ENCODE results near the gene AEBP1. TPM values are rescaled to one million over a fixed set of nuclear protein-coding genes. Genes with fewer than 3 reads are reported as not detected.

The AEBP1 gene
- total RNA-seq, 1 donor from 2014 or later = 22.2 TPM

DNA sequence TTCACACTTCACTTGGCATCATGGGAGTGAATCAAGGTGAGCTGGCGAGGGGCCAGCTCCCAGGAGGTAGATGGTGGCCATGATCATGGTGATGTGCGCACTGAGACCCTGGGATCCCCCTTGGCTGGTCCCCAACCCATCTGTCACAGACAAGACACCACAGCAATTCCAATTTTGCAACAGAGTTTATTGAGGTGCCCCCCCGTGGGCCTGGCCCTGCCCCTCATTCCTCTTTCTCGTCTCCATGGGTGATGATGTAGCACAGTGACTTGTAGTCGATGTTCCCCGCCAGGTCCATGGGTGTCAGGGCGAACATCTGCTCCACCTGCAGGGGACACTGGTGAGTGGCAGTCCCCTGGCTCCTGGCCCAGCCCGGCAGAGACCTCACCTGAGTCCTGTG lies 34.6 kb downstream of the AEBP1 start:
- Mint-ChIP-seq H3K27me3 (ENCODE audit: unreplicated experiment) (peaks cover 3% of the 10 kb centered on the region), H3K36me3 (ENCODE audit: low read depth, unreplicated experiment) (no peaks in the 10 kb centered on the region), H3K4me3 (ENCODE audit: unreplicated experiment) (no peak overlapping the region), H3K27ac (ENCODE audit: unreplicated experiment) (no peak overlapping the region), H3K9me3 (ENCODE audit: unreplicated experiment) (no peaks in the 10 kb centered on the region), H3K4me1 (ENCODE audit: unreplicated experiment) (peaks cover 2% of the 10 kb centered on the region)
- DNase-seq (ENCODE audit: low spot score) = no peak
- TF ChIP-seq CTCF (IDR thresholded peaks at IDR 0.05; ENCODE audit: unreplicated experiment) = no peak

- no peak for DNase-seq (ENCODE audit: low spot score)
- Mint-ChIP-seq H3K4me3 (ENCODE audit: unreplicated experiment) (no peak overlapping the region), H3K9me3 (ENCODE audit: unreplicated experiment) (no peaks in the 10 kb centered on the region), H3K27me3 (ENCODE audit: unreplicated experiment) (peaks cover 4% of the 10 kb centered on the region), H3K27ac (ENCODE audit: unreplicated experiment) (no peak overlapping the region), H3K36me3 (ENCODE audit: low read depth, unreplicated experiment) (no peaks in the 10 kb centered on the region), H3K4me1 (ENCODE audit: unreplicated experiment) (peaks cover 2% of the 10 kb centered on the region)
- TF ChIP-seq CTCF (IDR thresholded peaks at IDR 0.05; ENCODE audit: unreplicated experiment) = no peak
Measured at GRCh38 chr7:44139311-44140010, 35.3 kb downstream of the AEBP1 start.

- Mint-ChIP-seq H3K27me3 (ENCODE audit: unreplicated experiment) (peaks cover 5% of the 10 kb centered on the region), H3K4me3 (ENCODE audit: unreplicated experiment) (no peak overlapping the region), H3K9me3 (ENCODE audit: unreplicated experiment) (no peaks in the 10 kb centered on the region), H3K4me1 (ENCODE audit: unreplicated experiment) (no peaks in the 10 kb centered on the region), H3K36me3 (ENCODE audit: low read depth, unreplicated experiment) (no peaks in the 10 kb centered on the region), H3K27ac (ENCODE audit: unreplicated experiment) (no peak overlapping the region)
- no peak for TF ChIP-seq CTCF (IDR thresholded peaks at IDR 0.05; ENCODE audit: unreplicated experiment)
- DNase-seq (ENCODE audit: low spot score) = no peak
Measured at GRCh38 chr7:44140341-44140740, 36.2 kb downstream of the AEBP1 start.

- Mint-ChIP-seq H3K27ac (ENCODE audit: unreplicated experiment) (no peak within 1 kb of the TSS), H3K4me1 (ENCODE audit: unreplicated experiment) (no peaks in the 10 kb centered on the region), H3K27me3 (ENCODE audit: unreplicated experiment) (peaks cover 5% of the 10 kb centered on the region), H3K4me3 (ENCODE audit: unreplicated experiment) (no peak within 1 kb of the TSS), H3K9me3 (ENCODE audit: unreplicated experiment) (no peaks in the 10 kb centered on the region), H3K36me3 (ENCODE audit: low read depth, unreplicated experiment) (no peaks in the 10 kb centered on the region)
- no peak for TF ChIP-seq CTCF (IDR thresholded peaks at IDR 0.05; ENCODE audit: unreplicated experiment)
- DNase-seq (ENCODE audit: low spot score) = no peak
Measured at GRCh38 chr7:44141221-44141850, 37.2 kb downstream of the AEBP1 start, which contains the start of gene MYL7. Gene MYL7 (minus strand): TSS chr7:44141332. CDS start chr7:44141305, 27 bp downstream.

GRCh38 chr7:44142028-44142427 lies 37.9 kb downstream of the AEBP1 start:
- Mint-ChIP-seq H3K4me1 (ENCODE audit: unreplicated experiment) (no peaks in the 10 kb centered on the region), H3K9me3 (ENCODE audit: unreplicated experiment) (no peaks in the 10 kb centered on the region), H3K36me3 (ENCODE audit: low read depth, unreplicated experiment) (no peaks in the 10 kb centered on the region), H3K27ac (ENCODE audit: unreplicated experiment) (no peak overlapping the region), H3K4me3 (ENCODE audit: unreplicated experiment) (no peak overlapping the region), H3K27me3 (ENCODE audit: unreplicated experiment) (peaks cover 5% of the 10 kb centered on the region)
- no peak for DNase-seq (ENCODE audit: low spot score)
- TF ChIP-seq CTCF (IDR thresholded peaks at IDR 0.05; ENCODE audit: unreplicated experiment) = no peak
